Left lung (tissue), 10 donors: ENCODE measurements around the gene GOSR1. TPM values are rescaled to one million over a fixed set of nuclear protein-coding genes. Genes with fewer than 3 reads are reported as not detected.

Source experiments
- ATAC-seq: fragments of 200-7000 bp; cut with Tn5 transposase; one replicate; pipeline ENCODE4 v1.9.1; 2020; ENCODE audit warnings: moderate library complexity
- DNase-seq, 4 donors: peaks; one replicate each; pipeline ENCODE4 v3.0.0-alpha.2; 2013 to 2020
- H3K27ac ChIP-seq, 2 donors: fragments of 200-600 bp; sonication (generic) in 1 of 2; one replicate each; pipeline versions ENCODE4 v1.5.0 to v1.8.0; 2020 to 2021
- H3K27me3 ChIP-seq, 2 donors: fragments of 200-600 bp; sonication (generic) in 1 of 2; one replicate each; pipeline versions ENCODE4 v1.5.0 to v1.8.0; 2020 to 2021
- H3K36me3 ChIP-seq, 2 donors: fragments of 200-600 bp; sonication (generic) in 1 of 2; one replicate each; pipeline versions ENCODE4 v1.5.0 to v1.8.0; 2020 to 2021
- H3K4me1 ChIP-seq, 2 donors: fragments of 200-600 bp; one replicate each; pipeline ENCODE4 v1.8.0; 2021
- H3K4me3 ChIP-seq, 2 donors: fragments of 200-600 bp; sonication (generic) in 1 of 2; one replicate each; pipeline versions ENCODE4 v1.5.0 to v1.8.0; 2020 to 2021; ENCODE audit warnings: mild to moderate bottlenecking in 1 of 2
- H3K9me3 ChIP-seq, 2 donors: fragments of 200-600 bp; sonication (generic) in 1 of 2; one replicate each; pipeline versions ENCODE4 v1.5.0 to v1.8.0; 2020 to 2021
- intact Hi-C, 2 donors: fragments of 100-400 bp; cut with DNase I; formaldehyde crosslinking; loops; one replicate each; pipeline versions ENCODE4 v1.11.2 to v1.14.2; 2022
- polyA plus RNA-seq, 6 donors: library from polyadenylated mRNA; unstranded; fragments of 120-200 nt; gene quantifications; one replicate each; pipeline ENCODE4 v1.2.1, GENCODE V29; 2013; ENCODE audit not compliant: insufficient read length in 6 of 6
- total RNA-seq, 2 donors: library from RNA; stranded (reverse); fragmentation: NEBNext Ultra II Directional; extraction: Animal tissue kit (Norgen Biotek cat#: 25700); gene quantifications; one replicate each; pipeline ENCODE4 v1.2.1, GENCODE V29; 2021
- TF ChIP-seq, protein P1 (sequence below), 2 donors: fragments of 200-600 bp; sonication (generic) in 1 of 2; IDR thresholded peaks; one replicate each; pipeline versions ENCODE4 v1.5.0 to v1.8.0; 2021; ENCODE audit warnings: antibody characterized with exemption in 2 of 2
- donor health status: DM: no; HTN: yes; CAD: no.
- donor health status: DM: no; HTN: no; CAD: no.

GOSR1 gene
- total and polyA plus RNA-seq, 8 donors, result 44.3 to 55.4 (median 48.6) TPM

DNA sequence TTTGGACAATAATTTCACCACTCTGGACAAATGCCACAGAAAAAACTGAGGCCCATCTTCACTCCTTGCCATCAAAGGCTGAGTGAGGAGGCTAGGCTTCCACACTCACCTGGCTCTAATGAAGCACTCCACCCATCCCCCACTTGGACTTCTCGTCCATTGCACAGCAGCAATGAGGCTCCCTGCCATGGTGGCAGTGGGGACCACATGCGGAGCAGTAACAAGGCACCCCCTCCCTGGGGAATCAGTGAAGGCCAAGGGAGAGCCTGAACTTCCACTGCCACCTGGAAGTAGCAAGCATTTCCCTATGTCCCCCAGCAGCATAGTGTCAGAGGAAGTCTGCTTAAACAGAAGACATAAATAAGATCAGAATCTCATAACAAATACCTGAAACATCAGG is 2.0 kb upstream of the GOSR1 start:
- H3K4me1 ChIP-seq, result peaks cover 0 to 28% of the 10 kb centered on the region in 2 donors
- no peak for DNase-seq
- no peak overlapping the region for H3K4me3 ChIP-seq
- H3K27me3 ChIP-seq, result peaks cover 0 to 11% of the 10 kb centered on the region in 2 donors
- H3K27ac ChIP-seq, result no peak overlapping the region
- ATAC-seq, result no peak
- H3K9me3 ChIP-seq, result no peaks in the 10 kb centered on the region
- TF ChIP-seq, protein P1, sequence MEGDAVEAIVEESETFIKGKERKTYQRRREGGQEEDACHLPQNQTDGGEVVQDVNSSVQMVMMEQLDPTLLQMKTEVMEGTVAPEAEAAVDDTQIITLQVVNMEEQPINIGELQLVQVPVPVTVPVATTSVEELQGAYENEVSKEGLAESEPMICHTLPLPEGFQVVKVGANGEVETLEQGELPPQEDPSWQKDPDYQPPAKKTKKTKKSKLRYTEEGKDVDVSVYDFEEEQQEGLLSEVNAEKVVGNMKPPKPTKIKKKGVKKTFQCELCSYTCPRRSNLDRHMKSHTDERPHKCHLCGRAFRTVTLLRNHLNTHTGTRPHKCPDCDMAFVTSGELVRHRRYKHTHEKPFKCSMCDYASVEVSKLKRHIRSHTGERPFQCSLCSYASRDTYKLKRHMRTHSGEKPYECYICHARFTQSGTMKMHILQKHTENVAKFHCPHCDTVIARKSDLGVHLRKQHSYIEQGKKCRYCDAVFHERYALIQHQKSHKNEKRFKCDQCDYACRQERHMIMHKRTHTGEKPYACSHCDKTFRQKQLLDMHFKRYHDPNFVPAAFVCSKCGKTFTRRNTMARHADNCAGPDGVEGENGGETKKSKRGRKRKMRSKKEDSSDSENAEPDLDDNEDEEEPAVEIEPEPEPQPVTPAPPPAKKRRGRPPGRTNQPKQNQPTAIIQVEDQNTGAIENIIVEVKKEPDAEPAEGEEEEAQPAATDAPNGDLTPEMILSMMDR (IDR thresholded peaks at IDR 0.05), result no peak
- H3K36me3 ChIP-seq, result peaks cover 0 to 10% of the 10 kb centered on the region in 2 donors
- intact Hi-C loops, result no loop called here

DNA sequence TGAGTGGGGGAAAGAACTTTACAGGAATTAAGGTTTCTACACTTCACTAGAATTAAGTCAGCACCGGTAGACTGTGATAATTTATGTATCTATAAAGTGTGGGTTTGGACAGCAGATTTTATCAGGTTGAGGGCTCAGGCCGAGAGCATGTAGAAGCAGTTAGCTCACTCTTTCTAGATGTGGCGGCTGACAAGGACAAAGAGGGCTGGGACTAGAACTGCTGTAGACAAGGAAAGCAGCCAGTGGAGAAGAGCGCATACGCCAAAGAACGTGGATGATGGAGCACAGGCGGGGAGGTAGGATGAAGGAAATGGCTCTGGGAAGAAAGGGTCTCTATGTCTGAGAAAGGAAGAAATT is 504 bp upstream of the GOSR1 start:
- Histone ChIP-seq H3K4me1 (peaks cover 0 to 35% of the 10 kb centered on the region in 2 donors), H3K9me3 (no peaks in the 10 kb centered on the region), H3K27me3 (peaks cover 0 to 11% of the 10 kb centered on the region in 2 donors), H3K27ac (peak overlapping the region; percentile 87 to 89), H3K4me3 (peak overlapping the region; percentile 64 to 80), H3K36me3 (peaks cover 0 to 25% of the 10 kb centered on the region in 2 donors)
- TF ChIP-seq, protein P1 (IDR thresholded peaks at IDR 0.05), result no peak
- intact Hi-C loops, result no loop called here
- ATAC-seq (peak; percentile 6), DNase-seq (no peak)

DNA sequence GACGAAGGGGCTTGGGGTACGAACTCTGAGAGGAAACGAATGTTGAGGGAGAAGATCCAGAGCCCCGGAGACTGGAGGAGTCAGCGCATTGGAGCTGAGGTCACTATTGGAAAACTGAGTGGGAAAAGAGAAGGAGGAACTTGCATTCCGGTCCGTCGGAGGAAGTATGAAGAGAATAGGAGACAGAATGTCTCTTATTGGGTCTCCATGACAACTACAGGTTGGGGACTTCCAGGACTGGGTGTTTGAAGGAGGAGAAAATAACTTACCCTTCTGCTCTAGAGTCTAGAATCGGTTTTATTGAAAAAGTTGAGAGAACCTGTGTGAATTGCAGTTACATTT is 537 bp downstream of the GOSR1 start:
- TF ChIP-seq, protein P1 (IDR thresholded peaks at IDR 0.05), result no peak
- H3K27ac ChIP-seq, result peak overlapping the region; percentile 87 to 89
- H3K27me3 ChIP-seq, result peaks cover 0 to 5% of the 10 kb centered on the region in 2 donors
- H3K4me1 ChIP-seq, result peaks cover 0 to 35% of the 10 kb centered on the region in 2 donors
- intact Hi-C loops, result no loop called here
- ATAC-seq (peak; percentile 26), DNase-seq (peak in 1 of 4 donors; percentile 13)
- no peaks in the 10 kb centered on the region for H3K9me3 ChIP-seq
- peaks cover 0 to 35% of the 10 kb centered on the region in 2 donors for H3K36me3 ChIP-seq
- peak overlapping the region; percentile 64 to 80 for H3K4me3 ChIP-seq

DNA sequence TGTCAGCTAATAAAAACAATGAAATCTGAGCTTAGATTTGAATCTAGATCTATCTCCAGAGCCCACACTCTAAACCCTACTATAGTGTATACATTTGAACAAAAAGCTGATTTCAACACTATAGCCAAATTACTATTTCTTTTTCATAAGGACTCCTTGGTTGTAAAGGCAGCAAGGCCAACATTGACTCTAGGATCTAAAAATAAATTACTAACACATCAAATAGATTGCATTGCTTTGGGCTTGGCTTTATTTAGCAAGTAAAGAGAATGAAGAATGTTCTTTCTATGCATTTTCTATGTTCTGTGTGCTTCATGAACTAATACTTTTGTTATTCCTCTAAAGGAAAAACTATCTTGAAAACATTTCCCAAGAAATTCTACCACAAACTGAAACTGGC is 5.3 kb downstream of the GOSR1 start:
- ATAC-seq, result no peak
- H3K4me1 ChIP-seq, result peaks cover 0 to 29% of the 10 kb centered on the region in 2 donors
- intact Hi-C loops, result no loop called here
- peaks cover 0 to 84% of the 10 kb centered on the region in 2 donors for H3K36me3 ChIP-seq
- no peak for DNase-seq
- no peaks in the 10 kb centered on the region for H3K27me3 ChIP-seq
- H3K27ac ChIP-seq, result no peak overlapping the region
- no peaks in the 10 kb centered on the region for H3K9me3 ChIP-seq
- TF ChIP-seq, protein P1 (IDR thresholded peaks at IDR 0.05), result no peak
- H3K4me3 ChIP-seq, result no peak overlapping the region

DNA sequence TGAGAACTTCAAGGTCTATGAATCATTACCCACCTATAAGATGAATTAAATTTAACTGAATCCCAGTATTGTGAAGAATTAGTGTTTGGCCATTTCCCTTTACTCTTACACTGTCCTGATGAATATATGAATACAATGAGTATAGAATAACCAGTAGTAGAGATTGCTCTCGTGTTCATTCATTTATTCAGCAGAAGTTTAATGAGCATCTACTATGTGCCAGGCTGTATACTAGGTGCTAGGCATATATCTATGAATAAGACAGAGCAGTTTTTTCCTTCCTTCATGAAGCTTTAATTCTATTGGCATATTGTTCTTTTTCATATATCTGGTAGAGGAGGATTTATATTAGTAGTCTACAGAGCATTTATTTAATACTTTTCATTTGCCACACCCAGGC is 6.0 kb downstream of the GOSR1 start:
- H3K27ac ChIP-seq, result no peak overlapping the region
- intact Hi-C loops, result no loop called here
- peaks cover 0 to 25% of the 10 kb centered on the region in 2 donors for H3K4me1 ChIP-seq
- H3K4me3 ChIP-seq, result no peak overlapping the region
- peaks cover 0 to 90% of the 10 kb centered on the region in 2 donors for H3K36me3 ChIP-seq
- no peaks in the 10 kb centered on the region for H3K27me3 ChIP-seq
- ATAC-seq, result no peak
- TF ChIP-seq, protein P1 (IDR thresholded peaks at IDR 0.05), result no peak
- H3K9me3 ChIP-seq, result no peaks in the 10 kb centered on the region
- no peak for DNase-seq
